K562 treated with DMSO at 1 percent for 24 hours (cell line): Measurements from ENCODE around the gene VIP. TPM values are rescaled to one million over a fixed set of nuclear protein-coding genes. Genes with fewer than 3 reads are reported as not detected.

Source experiments
- total RNA-seq: library from RNA; unstranded; fragments of 300-600 nt; gene quantifications from 2 replicates; pipeline ENCODE4 v1.2.3, GENCODE V29; 2022; ENCODE audit warnings: low read depth; ENCODE audit not compliant: insufficient read depth

VIP gene
- not detected in 2 replicates for total RNA-seq

DNA sequence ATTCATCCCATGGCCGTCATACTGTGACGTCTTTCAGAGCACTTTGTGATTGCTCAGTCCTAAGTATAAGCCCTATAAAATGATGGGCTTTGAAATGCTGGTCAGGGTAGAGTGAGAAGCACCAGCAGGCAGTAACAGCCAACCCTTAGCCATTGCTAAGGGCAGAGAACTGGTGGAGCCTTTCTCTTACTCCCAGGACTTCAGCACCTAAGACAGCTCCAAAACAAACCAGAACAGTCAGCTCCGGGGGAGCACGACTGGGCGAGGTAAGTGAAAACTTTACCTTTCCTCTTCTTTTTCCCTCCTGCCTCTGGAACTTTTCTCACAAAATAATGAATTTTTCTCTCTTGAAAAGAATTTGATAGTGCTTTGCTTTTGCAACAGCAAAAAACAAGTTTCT is at the start of gene VIP:
Gene VIP, plus strand, starts transcription at position 104 of the 400 bp plus-strand sequence. CDS start 1,381 bp downstream, outside the sequence.

Other genes with a start within 250 kb of the VIP start
- 0.06 TPM in 1 of 2 replicates, not detected in the other for gene SYNE1, start 113.4 kb upstream of the VIP start, total RNA-seq
- not detected in 2 replicates for gene MYCT1, start 52.9 kb upstream of the VIP start, total RNA-seq
- gene FBXO5, start 232.2 kb downstream of the VIP start, total RNA-seq, result 19.5 and 21.6 TPM in 2 replicates